KMS-11 (cell line): ENCODE measurements around the gene TRAM2.
A peak's percentile ranks its signal among the peaks of the same experiment; 100 is the strongest.

Experiments
- H2AFZ ChIP-seq: fragments of 200-600 bp; sonication (generic); 2 replicates; pipeline ENCODE4 v1.6.1; 2016; ENCODE audit warnings: antibody characterized with exemption, mixed run types, low read depth
- H3K27ac ChIP-seq: fragments of 200-600 bp; sonication (generic); 2 replicates; pipeline ENCODE4 v1.6.1; 2016; ENCODE audit warnings: mild to moderate bottlenecking, mixed run types
- H3K27me3 ChIP-seq: fragments of 200-600 bp; sonication (generic); 2 replicates; pipeline ENCODE4 v1.6.1; 2017; ENCODE audit warnings: mild to moderate bottlenecking, low read depth, mixed run types, moderate library complexity; ENCODE audit not compliant: insufficient read depth
- H3K36me3 ChIP-seq: fragments of 200-600 bp; sonication (generic); 2 replicates; pipeline ENCODE4 v1.6.1; 2017; ENCODE audit warnings: mild to moderate bottlenecking, mixed run types; ENCODE audit not compliant: insufficient read depth
- H3K4me1 ChIP-seq: fragments of 200-600 bp; sonication (generic); 2 replicates; pipeline ENCODE4 v1.6.1; 2016; ENCODE audit warnings: mild to moderate bottlenecking, low read depth, mixed run types; ENCODE audit not compliant: poor library complexity, severe bottlenecking
- H3K4me2 ChIP-seq: fragments of 200-600 bp; sonication (generic); 2 replicates; pipeline ENCODE4 v1.7.0; 2016; ENCODE audit warnings: mild to moderate bottlenecking, mixed run types
- H3K4me3 ChIP-seq: fragments of 200-600 bp; sonication (generic); IDR thresholded peaks from 2 replicates; pipeline ENCODE4 v1.6.1; 2017; ENCODE audit warnings: low read depth, low read length, mixed read lengths; ENCODE audit not compliant: insufficient read depth
- H3K79me2 ChIP-seq: fragments of 200-600 bp; sonication (generic); 2 replicates; pipeline ENCODE4 v1.6.1; 2016; ENCODE audit warnings: low read depth, mixed run types; ENCODE audit not compliant: insufficient read depth
- H3K9ac ChIP-seq: fragments of 200-600 bp; sonication (generic); 2 replicates; pipeline ENCODE4 v1.6.1; 2016; ENCODE audit warnings: mild to moderate bottlenecking, mixed run types
- H4K20me1 ChIP-seq: fragments of 200-600 bp; sonication (generic); 2 replicates; pipeline ENCODE4 v1.6.1; 2016; ENCODE audit warnings: mild to moderate bottlenecking, mixed run types; ENCODE audit not compliant: insufficient read depth
- TF ChIP-seq, protein P1 (sequence below): fragments of 200-600 bp; sonication (generic); conservative IDR thresholded peaks from 2 replicates; pipeline ENCODE4 v1.6.1; 2017; ENCODE audit warnings: low read depth, mild to moderate bottlenecking, antibody characterized with exemption, low read length, moderate library complexity, mixed read lengths

Gene TRAM2

DNA sequence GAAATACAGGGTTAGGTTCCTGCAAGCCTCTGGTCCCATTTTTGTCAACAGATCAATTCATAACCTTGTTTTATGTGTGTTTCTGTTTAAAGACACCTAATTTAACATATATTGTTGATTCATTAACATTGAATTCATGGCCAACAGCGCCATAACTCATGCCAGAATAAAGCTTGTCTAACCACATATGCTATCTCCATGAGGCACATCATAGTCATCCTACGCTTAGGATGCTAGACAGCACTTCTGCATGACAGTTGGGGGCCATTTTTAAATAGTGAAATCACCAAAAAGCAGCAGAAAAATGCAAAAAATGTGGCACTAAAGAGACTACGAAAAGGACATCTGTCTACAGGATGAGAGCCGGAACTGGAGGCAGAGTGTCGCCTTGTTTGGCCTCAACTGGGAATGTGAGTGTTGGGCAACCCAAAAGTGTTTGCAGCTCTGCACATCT lies 37.9 kb downstream of the TRAM2 start:
- Histone ChIP-seq H3K4me1 (peaks cover 100% of the 10 kb centered on the region), H3K4me2 (peak overlapping the region; percentile 90), H3K9ac (no peak overlapping the region), H3K4me3 (no peak overlapping the region), H3K27me3 (no peaks in the 10 kb centered on the region), H3K36me3 (no peaks in the 10 kb centered on the region; the same call in 1 of the 2 replicates), H3K79me2 (peaks cover 78% of the 10 kb centered on the region), H2AFZ (no peak overlapping the region), H3K27ac (peak overlapping the region; percentile 94), H4K20me1 (no peaks in the 10 kb centered on the region)
- TF ChIP-seq, protein P1, sequence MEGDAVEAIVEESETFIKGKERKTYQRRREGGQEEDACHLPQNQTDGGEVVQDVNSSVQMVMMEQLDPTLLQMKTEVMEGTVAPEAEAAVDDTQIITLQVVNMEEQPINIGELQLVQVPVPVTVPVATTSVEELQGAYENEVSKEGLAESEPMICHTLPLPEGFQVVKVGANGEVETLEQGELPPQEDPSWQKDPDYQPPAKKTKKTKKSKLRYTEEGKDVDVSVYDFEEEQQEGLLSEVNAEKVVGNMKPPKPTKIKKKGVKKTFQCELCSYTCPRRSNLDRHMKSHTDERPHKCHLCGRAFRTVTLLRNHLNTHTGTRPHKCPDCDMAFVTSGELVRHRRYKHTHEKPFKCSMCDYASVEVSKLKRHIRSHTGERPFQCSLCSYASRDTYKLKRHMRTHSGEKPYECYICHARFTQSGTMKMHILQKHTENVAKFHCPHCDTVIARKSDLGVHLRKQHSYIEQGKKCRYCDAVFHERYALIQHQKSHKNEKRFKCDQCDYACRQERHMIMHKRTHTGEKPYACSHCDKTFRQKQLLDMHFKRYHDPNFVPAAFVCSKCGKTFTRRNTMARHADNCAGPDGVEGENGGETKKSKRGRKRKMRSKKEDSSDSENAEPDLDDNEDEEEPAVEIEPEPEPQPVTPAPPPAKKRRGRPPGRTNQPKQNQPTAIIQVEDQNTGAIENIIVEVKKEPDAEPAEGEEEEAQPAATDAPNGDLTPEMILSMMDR: no peak

DNA sequence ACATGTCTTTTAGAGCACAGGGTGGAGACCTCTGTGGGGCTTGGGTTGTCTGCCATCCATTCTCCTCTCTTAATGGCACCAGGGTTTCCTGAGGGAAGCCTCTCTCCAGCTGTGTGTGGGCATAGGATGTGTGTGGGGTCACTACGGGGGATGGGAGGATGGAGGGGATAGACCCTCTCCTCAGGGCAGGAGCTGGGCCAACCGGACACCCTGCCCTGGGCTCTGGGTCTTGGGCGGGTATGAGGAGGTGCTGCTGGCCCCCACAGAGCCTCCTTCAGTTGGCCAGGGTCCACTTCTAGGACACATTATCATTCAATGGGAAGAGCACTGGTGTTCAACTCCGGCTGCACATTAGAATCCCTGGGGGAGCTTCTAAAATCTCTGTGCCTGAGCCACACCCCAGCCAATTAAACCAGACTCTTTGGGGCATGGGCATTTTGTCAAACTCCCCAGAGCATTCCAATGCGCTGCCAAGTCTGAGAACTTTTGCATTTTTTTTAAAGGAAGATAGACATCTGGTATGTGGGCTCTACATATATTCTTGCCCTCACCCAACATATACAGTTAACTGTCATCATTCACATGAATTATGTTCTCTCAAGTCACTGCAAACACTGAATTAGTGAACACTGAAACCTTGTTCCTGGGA lies 38.5 kb downstream of the TRAM2 start:
- H3K79me2 ChIP-seq: peaks cover 78% of the 10 kb centered on the region
- no peak overlapping the region for H3K4me3 ChIP-seq
- no peaks in the 10 kb centered on the region; the same call in 1 of the 2 replicates for H3K36me3 ChIP-seq

DNA sequence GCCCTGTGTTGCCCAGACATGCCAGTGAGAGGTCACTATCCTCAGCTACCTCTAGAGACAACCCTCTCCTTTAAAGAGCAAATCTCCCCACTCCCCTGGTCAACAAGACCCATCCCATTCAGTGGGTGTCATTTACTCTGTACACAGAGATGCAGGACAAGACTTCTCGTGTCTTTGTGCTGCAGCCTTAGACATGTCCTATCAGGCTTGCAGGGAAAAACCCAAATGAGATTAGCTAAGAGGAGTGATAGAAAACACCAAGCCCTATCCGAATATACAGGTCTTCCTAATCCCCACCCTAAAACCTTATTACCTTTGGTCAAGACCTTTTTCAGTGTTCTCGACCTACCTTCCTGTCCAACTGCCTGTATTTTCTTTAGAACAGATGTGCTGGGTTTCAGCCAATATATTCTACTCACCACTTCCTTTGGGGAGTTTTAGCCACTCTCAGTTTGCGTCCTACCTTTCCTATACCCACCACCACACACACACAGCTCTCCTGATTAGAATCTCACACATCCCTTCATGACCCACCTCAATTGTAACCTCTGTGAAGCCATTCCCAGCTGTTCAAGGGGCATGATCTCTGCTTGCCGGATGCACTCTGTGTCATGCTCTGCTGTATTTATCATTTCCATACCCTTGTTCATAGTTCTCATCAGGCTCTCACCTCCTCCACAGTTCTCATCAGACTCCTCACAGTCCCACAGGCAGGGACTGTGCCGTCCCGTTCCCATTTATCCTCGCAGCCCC lies 39.7 kb downstream of the TRAM2 start:
- TF ChIP-seq, protein P1: no peak
- H2AFZ ChIP-seq: no peak overlapping the region
- H3K79me2 ChIP-seq: peaks cover 77% of the 10 kb centered on the region
- H3K27me3 ChIP-seq: no peaks in the 10 kb centered on the region
- H3K4me2 ChIP-seq: peak overlapping the region; percentile 90
- peak overlapping the region; percentile 94 for H3K27ac ChIP-seq
- no peak overlapping the region for H3K4me3 ChIP-seq
- no peaks in the 10 kb centered on the region; the same call in 1 of the 2 replicates for H3K36me3 ChIP-seq
- no peaks in the 10 kb centered on the region for H4K20me1 ChIP-seq
- H3K4me1 ChIP-seq: peaks cover 100% of the 10 kb centered on the region
- peak overlapping the region; percentile 44; the same call in 1 of the 2 replicates for H3K9ac ChIP-seq

More for the DNA sequence above, 38.5 kb downstream of the TRAM2 start:
- no peak overlapping the region for H2AFZ ChIP-seq
- H3K4me2 ChIP-seq: peak overlapping the region; percentile 90
- H3K4me1 ChIP-seq: peaks cover 100% of the 10 kb centered on the region
- H3K9ac ChIP-seq: peak overlapping the region; percentile 44; the same call in 1 of the 2 replicates
- peak overlapping the region; percentile 94 for H3K27ac ChIP-seq
- TF ChIP-seq, protein P1: no peak
- no peaks in the 10 kb centered on the region for H4K20me1 ChIP-seq
- H3K27me3 ChIP-seq: no peaks in the 10 kb centered on the region

DNA sequence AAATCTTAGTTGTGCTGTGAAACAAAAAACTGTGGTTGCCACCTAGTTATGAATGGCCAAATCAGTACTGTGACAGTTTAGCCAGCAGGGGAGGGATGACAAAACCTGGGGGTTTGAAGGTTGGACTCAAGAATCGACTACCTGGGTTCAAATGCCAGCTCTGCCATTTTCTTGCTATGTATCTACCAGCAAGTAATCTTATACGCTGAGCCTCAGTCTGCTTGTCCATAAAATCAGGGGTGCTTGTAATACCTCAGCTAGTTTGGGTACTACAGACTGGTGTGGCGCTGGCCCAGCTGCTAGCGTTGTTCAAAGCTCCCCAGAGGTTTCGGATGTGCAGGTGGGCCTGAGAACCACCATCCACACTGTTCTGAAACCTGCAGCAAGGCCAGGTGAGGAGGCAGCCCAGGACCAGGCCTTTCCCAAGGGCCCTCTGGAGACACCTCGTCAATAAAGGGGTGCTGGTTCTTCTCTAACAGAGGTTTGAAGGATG lies 40.4 kb downstream of the TRAM2 start:
- H3K4me3 ChIP-seq: no peak overlapping the region
- H3K79me2 ChIP-seq: peaks cover 77% of the 10 kb centered on the region
- peak overlapping the region; percentile 90 for H3K4me2 ChIP-seq
- H3K27me3 ChIP-seq: no peaks in the 10 kb centered on the region
- H3K36me3 ChIP-seq: no peaks in the 10 kb centered on the region; the same call in 1 of the 2 replicates
- no peaks in the 10 kb centered on the region for H4K20me1 ChIP-seq
- peaks cover 100% of the 10 kb centered on the region for H3K4me1 ChIP-seq
- peak overlapping the region; percentile 43; the same call in 1 of the 2 replicates for H3K9ac ChIP-seq
- peak overlapping the region; percentile 94 for H3K27ac ChIP-seq
- TF ChIP-seq, protein P1: no peak
- H2AFZ ChIP-seq: no peak overlapping the region
